ENCODE data around the gene TPCN2.
A peak's percentile ranks its signal among the peaks of the same experiment; 100 is the strongest.
"Not testable (repeated sequence)": the region's sequence is repeated elsewhere in the genome, so short reads cannot be mapped to it uniquely, and the experiment has no call there.

Gene TPCN2

DNA sequence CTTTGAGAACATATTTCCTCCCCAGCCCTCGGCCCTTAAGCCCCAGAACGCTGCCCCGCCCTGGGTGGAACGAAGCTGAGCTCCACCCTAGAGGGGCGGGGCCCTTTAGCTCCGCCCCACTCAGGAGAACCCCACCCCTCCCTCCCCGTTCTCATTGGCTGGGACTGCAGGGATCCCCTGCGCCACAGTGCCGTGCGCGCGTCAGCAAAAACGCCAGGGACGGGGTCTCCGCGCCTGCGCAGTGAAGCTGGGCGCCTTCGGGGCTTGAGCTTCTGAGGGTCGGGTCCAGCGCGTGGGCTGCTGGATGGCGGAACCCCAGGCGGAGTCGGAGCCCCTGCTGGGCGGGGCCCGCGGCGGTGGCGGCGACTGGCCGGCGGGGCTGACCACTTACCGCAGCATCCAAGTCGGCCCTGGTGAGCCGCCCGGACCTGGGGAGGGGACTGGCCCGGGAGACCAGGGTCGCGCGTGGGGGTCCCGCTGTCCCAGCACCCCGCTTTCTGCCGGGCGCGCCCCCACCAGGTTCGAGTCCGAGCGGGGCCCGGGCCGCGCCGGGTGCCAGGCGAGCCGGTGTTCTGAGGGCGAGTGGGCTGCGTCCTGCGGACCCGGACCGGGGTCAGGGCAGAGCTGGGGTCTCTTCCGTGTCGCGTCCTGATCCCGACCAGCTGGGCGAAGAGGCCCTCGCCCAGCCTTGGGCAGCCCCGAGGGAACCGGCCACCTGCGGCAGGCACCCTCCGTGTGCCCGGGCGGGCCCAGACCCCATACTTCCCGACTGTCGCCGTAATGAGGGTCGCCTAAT, at the start of gene TPCN2:
Gene TPCN2, plus strand, starts transcription at position 239 of the 796 bp plus-strand sequence. Its CDS starts 66 bp downstream, at position 305.
- peak; percentile 96 for DNase-seq (ENCODE audit: low spot score)

- no peak for DNase-seq (ENCODE audit: low spot score)
These were observed 49.5 kb upstream of the TPCN2 start for GRCh38 chr11:68999093-68999747.

- DNase-seq (ENCODE audit: low spot score): not testable (repeated sequence)
These were observed 48.9 kb upstream of the TPCN2 start for GRCh38 chr11:68999748-69000355.

DNA sequence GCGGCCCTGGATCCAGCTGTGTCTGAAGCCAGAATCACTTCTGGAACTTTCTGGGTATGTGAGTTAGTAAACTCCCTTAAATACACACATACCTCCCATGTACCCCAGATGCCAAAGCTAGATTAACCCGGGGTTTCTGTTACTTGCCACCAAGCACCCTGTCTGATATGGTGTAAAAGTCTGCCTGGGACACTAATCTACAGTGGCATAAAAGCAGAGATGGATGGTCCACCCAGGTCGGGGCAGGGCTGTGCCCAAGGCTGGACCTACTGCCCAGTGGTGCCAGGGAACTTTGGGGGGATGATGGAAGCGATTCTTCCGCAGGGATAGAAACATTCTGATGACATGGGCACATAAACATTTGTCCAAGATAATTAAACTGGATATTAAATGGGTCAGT, 48.3 kb upstream of the TPCN2 start:
- no peak for DNase-seq (ENCODE audit: low spot score)

- peak; percentile 55 for DNase-seq (ENCODE audit: low spot score)
These were observed 47.9 kb upstream of the TPCN2 start for GRCh38 chr11:69000831-69001242.

DNA sequence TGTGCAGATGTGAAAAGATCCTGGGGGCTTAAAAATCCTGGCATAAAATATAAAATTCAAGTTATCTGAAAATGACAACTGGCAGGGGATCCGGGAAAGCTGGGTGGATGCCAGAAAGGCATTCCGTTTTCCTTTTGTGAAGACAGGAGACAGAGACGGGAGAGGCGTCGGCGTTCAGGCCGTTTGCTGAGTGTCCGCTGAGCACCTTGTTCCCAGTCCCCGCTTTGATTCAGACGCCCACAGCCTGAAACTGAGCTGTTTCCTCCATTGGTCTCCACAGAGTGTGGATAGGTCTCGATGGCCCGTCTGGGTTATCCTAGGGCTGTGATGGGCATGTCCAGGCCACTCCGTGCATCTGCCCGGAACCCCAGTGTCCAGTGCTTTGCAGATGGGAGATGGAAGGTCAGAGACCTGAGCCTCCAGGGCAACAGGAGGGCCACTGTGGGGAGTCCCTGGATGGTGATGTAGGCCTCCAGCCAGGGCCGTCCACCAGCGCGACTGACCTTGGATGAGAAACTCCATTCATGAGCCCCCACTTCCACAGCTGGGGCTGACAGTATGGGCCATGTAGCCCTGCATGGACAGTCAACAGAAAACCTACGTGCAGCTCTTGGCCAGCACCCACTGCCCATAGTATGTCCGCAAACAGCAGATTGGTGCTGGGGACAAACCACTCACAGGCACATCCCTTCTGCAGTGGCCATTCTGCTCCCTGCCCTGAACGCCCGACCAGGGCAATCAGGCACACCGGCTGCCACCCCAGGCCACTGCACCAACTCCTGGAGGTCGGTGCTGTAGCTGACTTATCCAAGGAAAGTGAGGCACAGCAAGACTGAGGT, 47.3 kb upstream of the TPCN2 start:
- no peak for DNase-seq (ENCODE audit: low spot score)

DNA sequence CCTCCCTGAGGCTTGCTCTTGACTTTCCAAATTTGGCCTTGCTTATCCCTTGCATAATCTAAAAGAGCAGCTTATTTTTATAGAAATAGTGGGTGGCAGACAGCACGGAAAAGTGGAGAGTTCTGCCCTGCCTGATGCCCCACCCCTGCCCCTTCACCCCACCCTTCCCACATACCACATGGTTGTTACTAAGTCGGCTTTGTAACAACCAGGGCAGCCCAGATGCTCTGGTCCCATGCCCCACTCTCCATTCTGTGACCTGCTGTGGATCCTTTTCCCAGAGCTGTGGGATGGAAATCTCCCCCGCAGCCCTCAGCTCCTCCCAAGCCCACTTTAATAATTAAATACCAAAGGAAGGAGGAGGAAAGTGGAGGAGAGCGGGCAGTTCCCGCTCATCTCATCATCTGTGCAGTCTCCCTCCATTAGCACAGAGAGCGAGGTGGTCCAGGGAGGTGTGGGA, 46.6 kb upstream of the TPCN2 start:
- no peak for DNase-seq (ENCODE audit: low spot score)

DNA sequence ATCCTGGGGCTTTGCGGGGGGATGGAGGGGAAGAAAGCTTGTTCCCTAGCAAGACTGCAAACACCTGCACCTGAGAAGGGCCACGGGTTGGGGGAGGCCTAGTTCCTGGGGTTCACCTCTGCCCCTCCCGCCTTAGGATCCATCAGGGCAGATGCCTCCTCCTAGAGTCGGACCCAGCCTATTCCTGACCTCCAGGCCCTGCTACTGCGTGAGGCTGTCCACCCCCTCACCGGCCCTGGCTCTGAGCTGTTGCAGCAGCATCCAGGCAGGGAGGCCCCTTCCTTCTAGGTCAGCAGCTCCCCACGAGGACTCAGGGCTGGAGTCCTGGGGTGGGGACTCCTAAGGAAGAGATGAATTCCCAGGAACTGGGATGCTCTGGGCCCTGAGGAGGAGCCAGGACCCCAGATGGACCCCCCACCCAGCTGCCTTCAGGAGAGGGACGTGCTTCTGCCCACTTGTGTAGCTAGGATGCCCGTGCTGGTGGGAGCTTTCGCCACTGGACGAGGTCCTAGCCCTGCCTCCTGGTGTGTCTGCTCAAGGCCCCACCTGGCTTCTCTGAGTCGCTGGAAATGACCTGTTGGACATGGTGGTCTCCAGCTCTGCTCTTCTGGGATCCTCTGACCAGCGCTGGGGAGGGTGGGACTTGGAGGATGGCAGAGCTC, 46.0 kb upstream of the TPCN2 start:
- no peak for DNase-seq (ENCODE audit: low spot score)

GRCh38 chr11:69003301-69003865, 45.3 kb upstream of the TPCN2 start:
- DNase-seq (ENCODE audit: low spot score): no peak

- no peak for DNase-seq (ENCODE audit: low spot score)
These were observed 44.8 kb upstream of the TPCN2 start for GRCh38 chr11:69003866-69004367.

GRCh38 chr11:69004411-69005182, 44.1 kb upstream of the TPCN2 start:
- no peak for DNase-seq (ENCODE audit: low spot score)

DNA sequence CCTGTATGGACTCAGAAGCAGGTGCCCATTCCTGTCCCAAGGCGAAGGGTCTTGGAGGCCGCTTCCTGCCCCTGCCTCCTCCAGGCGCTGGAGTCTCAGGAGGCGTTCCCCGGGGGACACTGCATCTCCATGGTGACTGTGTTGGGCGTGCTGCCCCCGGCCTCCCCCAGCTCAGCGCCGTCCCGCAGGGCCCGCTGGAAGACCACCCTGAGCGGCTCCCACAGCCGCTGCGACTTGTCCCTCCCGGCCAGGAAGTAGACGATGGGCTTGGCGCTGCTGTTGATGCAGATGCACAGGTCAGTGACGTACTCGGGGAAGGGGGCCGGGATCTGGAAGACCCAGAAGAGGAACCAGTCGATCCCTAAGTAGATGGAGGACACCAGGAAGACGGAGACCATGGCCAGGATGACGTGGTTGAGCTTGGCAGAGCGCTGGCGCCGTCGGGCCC, 43.5 kb upstream of the TPCN2 start:
- DNase-seq (ENCODE audit: low spot score): no peak

- DNase-seq (ENCODE audit: low spot score): no peak
These were observed 42.9 kb upstream of the TPCN2 start for GRCh38 chr11:69005631-69006368.

- no peak for DNase-seq (ENCODE audit: low spot score)
These were observed 41.9 kb upstream of the TPCN2 start for GRCh38 chr11:69006816-69007215.

GRCh38 chr11:69007975-69008381, 40.8 kb upstream of the TPCN2 start:
- peak; percentile 6 for DNase-seq (ENCODE audit: low spot score)

GRCh38 chr11:69008737-69009440, 39.8 kb upstream of the TPCN2 start:
- DNase-seq (ENCODE audit: low spot score): peak; percentile 95

GRCh38 chr11:69009441-69010211, 39.1 kb upstream of the TPCN2 start:
- DNase-seq (ENCODE audit: low spot score): no peak

DNA sequence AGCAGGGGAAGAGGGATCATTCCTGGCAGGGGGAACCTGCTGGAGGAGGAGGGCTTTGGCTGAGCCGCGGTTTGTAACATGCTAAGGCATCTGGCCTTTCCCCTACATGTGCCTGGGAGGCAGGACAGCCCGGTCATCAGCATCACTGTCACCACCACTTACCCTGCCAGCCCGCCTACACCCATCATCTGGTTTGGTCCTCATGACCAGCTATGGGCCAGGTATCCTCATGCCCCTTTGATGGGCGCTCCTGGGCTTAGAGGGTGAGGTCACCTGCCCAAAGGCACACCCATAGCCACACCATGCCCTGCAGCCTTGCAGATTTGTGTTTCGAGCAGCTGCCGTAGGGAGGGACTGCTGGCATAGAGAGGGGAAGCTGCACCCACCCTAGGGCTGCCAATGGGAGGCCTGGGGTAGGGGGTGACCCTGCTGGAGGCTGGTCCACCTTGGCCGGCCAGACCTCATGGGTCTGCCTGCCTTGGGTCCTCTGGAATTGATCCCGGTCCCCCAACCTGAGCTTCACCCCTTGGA, 38.3 kb upstream of the TPCN2 start:
- DNase-seq (ENCODE audit: low spot score): peak; percentile 16

Data from kidney tubule cell (primary cell).